Activated naive CD4-positive, alpha-beta T cell treated with anti-CD3 and anti-CD28 coated beads for 36 hours (primary cell): ENCODE measurements around the gene CPHXL2. TPM values are rescaled to one million over a fixed set of nuclear protein-coding genes. Genes with fewer than 3 reads are reported as not detected.

Experiments
- CTCF ChIA-PET: fragments of 350-600 bp; sonication (Branson Sonifier 250); formaldehyde crosslinking; loops from one replicate; lab custom pipeline; 2021; ENCODE audit warnings: antibody characterized with exemption; lab: Charles Lee
- DNase-seq: peaks from one replicate; pipeline ENCODE4 v3.0.0-alpha.2; 2020
- H3K27ac Mint-ChIP-seq: one replicate; pipeline ENCODE4 v1.8.0; 2021; ENCODE audit warnings: mild to moderate bottlenecking, mixed read lengths
- H3K27me3 Mint-ChIP-seq: one replicate; pipeline ENCODE4 v1.8.0; 2021; ENCODE audit warnings: low read depth, mixed read lengths
- H3K36me3 Mint-ChIP-seq: one replicate; pipeline ENCODE4 v1.8.0; 2021; ENCODE audit warnings: low read depth, mixed read lengths
- H3K4me1 Mint-ChIP-seq: one replicate; pipeline ENCODE4 v1.8.0; 2021; ENCODE audit warnings: low read depth, mixed read lengths
- H3K4me3 Mint-ChIP-seq: one replicate; pipeline ENCODE4 v1.8.0; 2021; ENCODE audit warnings: mild to moderate bottlenecking, moderate library complexity, mixed read lengths
- H3K9me3 Mint-ChIP-seq: one replicate; pipeline ENCODE4 v1.8.0; 2021; ENCODE audit warnings: mixed read lengths
- intact Hi-C: fragments of 100-400 bp; cut with micrococcal nuclease; formaldehyde crosslinking; loops from one replicate; pipeline ENCODE4 v1.15.1; 2023
- total RNA-seq, 2 experiments: library from RNA; stranded (reverse); gene quantifications; one replicate each; pipeline ENCODE4 v1.2.3, GENCODE V29; 2021

The CPHXL2 gene
- total RNA-seq, 2 experiments from 2014 or later = not detected

DNA sequence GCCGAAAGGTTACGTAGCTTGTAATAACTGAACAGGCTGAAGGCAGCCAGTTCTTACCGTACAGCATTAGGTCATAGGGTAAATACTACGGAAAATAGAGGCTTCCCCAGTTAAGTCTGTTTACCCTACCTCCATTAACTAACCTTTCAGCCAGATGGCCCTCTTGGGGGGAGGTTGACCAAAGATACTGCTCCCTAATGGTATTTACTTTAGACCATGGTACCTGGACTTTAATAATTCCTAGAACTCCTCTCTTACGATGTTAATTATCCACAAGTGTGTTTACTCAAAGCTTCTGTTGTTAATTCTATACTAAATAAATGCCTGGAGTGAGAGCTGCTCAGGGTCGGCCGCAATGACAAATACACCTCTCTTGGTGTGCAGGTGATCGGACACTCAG, 44.0 kb downstream of the CPHXL2 start:
- H3K27ac Mint-ChIP-seq = no peak overlapping the region
- CTCF ChIA-PET = interaction anchor here (0.6 to 0.9 kb wide), 3 partner anchors 8 to 184 kb away, joined by 3 read pairs; no protein-coding TSS in a partner anchor
- H3K9me3 Mint-ChIP-seq = no peaks in the 10 kb centered on the region
- no peak overlapping the region for H3K4me3 Mint-ChIP-seq
- H3K27me3 Mint-ChIP-seq = no peaks in the 10 kb centered on the region
- DNase-seq = no peak
- intact Hi-C loops = no loop called here
- H3K36me3 Mint-ChIP-seq = peaks cover 61% of the 10 kb centered on the region
- H3K4me1 Mint-ChIP-seq = peaks cover 24% of the 10 kb centered on the region

DNA sequence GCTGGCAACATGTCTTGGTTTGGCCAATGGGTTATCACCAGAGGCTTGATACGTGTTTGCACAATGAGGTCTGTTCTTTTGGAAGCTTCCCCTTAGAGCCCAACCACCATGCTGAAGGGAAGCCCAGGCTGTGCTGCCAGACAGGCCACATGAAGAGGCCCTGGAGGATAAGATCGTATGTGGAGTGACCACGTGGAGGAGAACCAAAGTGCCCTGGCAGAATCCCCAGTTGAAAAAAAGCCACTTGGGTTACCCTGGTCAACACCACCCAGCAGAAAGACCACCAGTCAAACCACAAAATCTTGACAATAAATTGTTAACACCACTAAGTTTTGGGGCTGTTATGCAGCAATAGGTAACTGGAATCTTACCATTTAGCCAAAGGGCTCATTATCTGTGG, 46.8 kb downstream of the CPHXL2 start:
- H3K4me3 Mint-ChIP-seq = no peak overlapping the region
- peaks cover 25% of the 10 kb centered on the region for H3K4me1 Mint-ChIP-seq
- no peak overlapping the region for H3K27ac Mint-ChIP-seq
- CTCF ChIA-PET = interaction anchor here (0.8 to 1.3 kb wide), 2 partner anchors 9 to 13 kb away, joined by 3 read pairs; no protein-coding TSS in a partner anchor
- H3K36me3 Mint-ChIP-seq = peaks cover 62% of the 10 kb centered on the region
- DNase-seq = no peak
- no peaks in the 10 kb centered on the region for H3K9me3 Mint-ChIP-seq
- intact Hi-C loops = no loop called here
- no peaks in the 10 kb centered on the region for H3K27me3 Mint-ChIP-seq

- DNase-seq = no peak
- H3K4me3 Mint-ChIP-seq = no peak overlapping the region
- no peaks in the 10 kb centered on the region for H3K9me3 Mint-ChIP-seq
- peak overlapping the region; percentile 77 for H3K27ac Mint-ChIP-seq
- H3K36me3 Mint-ChIP-seq = peaks cover 61% of the 10 kb centered on the region
- CTCF ChIA-PET = interaction anchor here (1.3 kb wide), 1 partner anchor 8 kb away, joined by 3 read pairs; no protein-coding TSS in a partner anchor
- peaks cover 27% of the 10 kb centered on the region for H3K4me1 Mint-ChIP-seq
- H3K27me3 Mint-ChIP-seq = no peaks in the 10 kb centered on the region
- intact Hi-C loops = loop anchor here (10.0 kb wide), 1 partner anchor 924 kb away; the partner anchor contains the start of gene MLKL
Measured at GRCh38 chr16:75629132-75629531, 47.7 kb downstream of the CPHXL2 start.

DNA sequence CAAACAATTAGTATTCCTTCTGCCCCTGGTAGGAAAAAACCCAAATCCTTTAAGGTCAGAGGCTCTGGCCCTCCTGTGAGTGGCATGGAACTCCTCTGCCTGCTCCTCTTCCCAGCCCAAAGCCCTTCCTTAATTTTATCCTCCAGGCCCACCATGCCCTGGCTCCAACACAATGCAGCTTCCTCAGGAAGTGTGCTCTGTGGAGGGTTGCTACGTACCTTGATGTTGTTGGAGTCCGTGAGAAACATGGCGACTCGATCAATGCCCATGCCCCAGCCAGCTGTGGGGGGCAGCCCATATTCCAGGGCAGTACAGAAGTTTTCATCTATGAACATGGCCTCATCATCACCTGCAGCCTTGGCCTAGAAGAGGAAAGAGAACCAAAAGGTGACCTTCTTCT, 48.5 kb downstream of the CPHXL2 start:
- CTCF ChIA-PET = no interaction called here
- Mint-ChIP-seq H3K4me1 (peaks cover 27% of the 10 kb centered on the region), H3K27me3 (no peaks in the 10 kb centered on the region), H3K9me3 (no peaks in the 10 kb centered on the region), H3K36me3 (peaks cover 55% of the 10 kb centered on the region), H3K4me3 (no peak overlapping the region), H3K27ac (peak overlapping the region; percentile 69)
- DNase-seq = no peak
- intact Hi-C loops = loop anchor here (10.0 kb wide), 1 partner anchor 924 kb away; the partner anchor contains the start of gene MLKL

DNA sequence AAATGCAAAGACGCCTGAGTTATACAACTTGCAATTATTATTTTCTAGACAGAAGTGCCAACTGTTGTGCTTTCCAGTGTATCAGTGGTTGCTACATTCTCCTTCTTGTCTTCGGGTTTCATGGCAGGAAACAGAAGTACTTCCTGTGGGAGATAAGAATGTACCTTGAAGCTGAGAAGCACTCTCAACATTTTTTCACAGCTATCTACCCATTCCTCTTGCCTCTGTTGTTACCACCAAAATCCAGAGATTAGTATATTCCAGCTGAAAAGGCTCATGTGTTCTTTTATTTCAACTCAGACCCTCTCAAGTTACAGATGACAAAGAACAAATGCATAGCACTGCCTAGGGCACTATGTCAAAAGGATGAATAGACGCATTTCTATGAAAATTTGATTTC, 49.0 kb downstream of the CPHXL2 start:
- H3K4me3 Mint-ChIP-seq = no peak overlapping the region
- no peak for DNase-seq
- intact Hi-C loops = loop anchor here (10.0 kb wide), 1 partner anchor 923 kb away; the partner anchor contains the start of gene MLKL
- H3K4me1 Mint-ChIP-seq = peaks cover 27% of the 10 kb centered on the region
- H3K27ac Mint-ChIP-seq = peak overlapping the region; percentile 69
- H3K9me3 Mint-ChIP-seq = no peaks in the 10 kb centered on the region
- CTCF ChIA-PET = no interaction called here
- peaks cover 53% of the 10 kb centered on the region for H3K36me3 Mint-ChIP-seq
- H3K27me3 Mint-ChIP-seq = no peaks in the 10 kb centered on the region

DNA sequence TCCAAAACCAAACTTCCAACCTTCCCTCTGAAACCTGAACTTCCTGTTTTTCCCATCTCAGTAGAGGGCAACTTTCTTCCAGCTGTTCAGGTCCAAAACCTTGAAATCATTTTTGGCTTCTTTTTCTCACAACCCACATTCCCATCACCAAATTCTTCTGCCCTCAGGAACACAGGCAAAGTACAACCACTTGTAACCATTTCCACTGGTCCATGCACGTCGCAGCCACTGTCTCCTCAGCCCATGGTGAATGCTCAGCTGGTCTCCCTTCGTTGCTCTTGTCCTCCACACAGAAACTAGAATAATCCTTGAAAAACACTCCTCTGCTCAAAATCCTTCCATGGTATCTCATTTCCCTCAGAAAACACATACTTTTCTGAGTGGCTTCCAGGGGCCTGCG, 50.0 kb downstream of the CPHXL2 start:
- Mint-ChIP-seq H3K27ac (peak overlapping the region; percentile 39), H3K4me3 (no peak overlapping the region), H3K9me3 (no peaks in the 10 kb centered on the region), H3K36me3 (peaks cover 52% of the 10 kb centered on the region), H3K4me1 (peaks cover 32% of the 10 kb centered on the region), H3K27me3 (no peaks in the 10 kb centered on the region)
- CTCF ChIA-PET = no interaction called here
- intact Hi-C loops = loop anchor here (10.0 kb wide), 1 partner anchor 922 kb away; the partner anchor contains the start of gene MLKL
- no peak for DNase-seq

GRCh38 chr16:75624921-75625334, 51.9 kb downstream of the CPHXL2 start:
- Mint-ChIP-seq H3K4me3 (no peak overlapping the region), H3K27me3 (no peaks in the 10 kb centered on the region)

DNA sequence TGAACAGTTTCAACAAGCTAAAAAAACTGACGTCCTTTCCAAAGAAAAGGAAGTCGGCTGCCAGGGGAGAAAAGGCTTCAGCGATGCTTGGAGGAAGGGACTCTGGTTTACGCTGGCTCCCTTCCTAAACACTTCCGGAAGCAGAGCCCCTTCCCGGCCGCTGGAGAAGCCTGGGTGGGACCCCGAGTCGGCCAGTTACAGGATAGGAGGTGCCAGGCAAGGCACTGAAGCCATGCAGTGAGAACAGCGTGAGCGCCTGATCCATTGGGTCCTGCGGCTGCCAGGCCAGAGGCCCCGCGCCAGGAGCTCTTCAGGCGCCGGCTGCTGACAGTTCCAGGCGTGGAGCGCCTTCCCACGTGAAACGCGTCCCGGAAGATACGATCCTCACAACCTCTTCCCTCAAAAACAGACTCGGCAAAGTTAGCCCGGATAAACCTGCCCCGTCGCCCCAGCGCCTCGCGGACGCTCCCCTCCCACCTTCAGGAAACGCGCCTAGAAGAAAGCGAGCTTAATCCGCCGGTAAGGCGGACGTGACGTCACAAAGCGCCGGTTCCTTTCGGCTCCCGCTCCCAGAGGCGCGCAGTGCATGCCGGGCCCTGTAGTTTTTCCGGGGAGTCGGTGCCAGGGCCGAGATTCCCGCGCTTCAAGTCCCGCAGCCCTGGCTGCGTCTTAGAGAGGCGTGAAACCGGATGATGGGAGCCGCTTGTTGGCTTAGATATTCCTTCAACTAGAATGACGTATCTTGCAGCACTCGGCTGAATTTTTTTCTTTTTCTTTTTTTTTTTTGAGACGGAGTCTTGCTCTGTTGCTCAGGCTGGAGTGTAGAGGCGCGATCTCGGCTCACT, 53.8 kb downstream of the CPHXL2 start, which contains the start of gene ADAT1:
Gene ADAT1, minus strand, starts transcription at position 521 of the 845 bp plus-strand sequence. CDS start 2,482 bp downstream, outside the sequence.
- CTCF ChIA-PET = interaction anchor here (0.8 to 2.8 kb wide), 7 partner anchors 22 to 424 kb away, joined by 3 to 12 read pairs (median 4); partner anchors contain the start of genes GABARAPL2, KARS1 and TERF2IP
- Mint-ChIP-seq H3K4me3 (peak within 1 kb of the TSS; percentile 95), H3K36me3 (peaks cover 45% of the 10 kb centered on the region), H3K4me1 (peaks cover 39% of the 10 kb centered on the region), H3K9me3 (no peaks in the 10 kb centered on the region), H3K27me3 (no peaks in the 10 kb centered on the region), H3K27ac (peak within 1 kb of the TSS; percentile 95)
- intact Hi-C loops = loop anchor here (1.0 to 10.0 kb wide), 13 partner anchors 24 to 1567 kb away; partner anchors contain the start of genes CFDP1, KARS1, MLKL and PSMD7
- DNase-seq = peak; percentile 99

More at GRCh38 chr16:75624921-75625334, 51.9 kb downstream of the CPHXL2 start:
- H3K27ac Mint-ChIP-seq = no peak overlapping the region
- DNase-seq = no peak
- intact Hi-C loops = loop anchor here (10.0 kb wide), 1 partner anchor 920 kb away; the partner anchor contains the start of gene MLKL
- CTCF ChIA-PET = no interaction called here
- peaks cover 49% of the 10 kb centered on the region for H3K4me1 Mint-ChIP-seq
- no peaks in the 10 kb centered on the region for H3K9me3 Mint-ChIP-seq
- peaks cover 51% of the 10 kb centered on the region for H3K36me3 Mint-ChIP-seq

DNA sequence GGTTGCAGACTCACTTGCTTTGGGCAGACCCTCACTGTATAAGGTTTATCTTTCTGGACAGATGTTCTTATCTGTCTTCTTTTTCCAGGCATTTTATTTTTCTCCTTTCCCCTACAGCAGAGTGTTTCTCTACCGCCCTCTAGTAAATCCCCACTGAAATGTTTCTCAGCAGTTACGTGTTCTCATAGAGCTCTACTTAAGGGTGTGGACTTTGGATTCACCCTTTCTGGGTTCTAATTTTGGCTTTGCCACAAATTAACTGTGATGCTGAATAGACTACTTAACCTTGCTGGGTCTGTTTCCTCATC, 55.7 kb downstream of the CPHXL2 start:
- Mint-ChIP-seq H3K27ac (peak overlapping the region; percentile 95), H3K27me3 (no peaks in the 10 kb centered on the region)

DNA sequence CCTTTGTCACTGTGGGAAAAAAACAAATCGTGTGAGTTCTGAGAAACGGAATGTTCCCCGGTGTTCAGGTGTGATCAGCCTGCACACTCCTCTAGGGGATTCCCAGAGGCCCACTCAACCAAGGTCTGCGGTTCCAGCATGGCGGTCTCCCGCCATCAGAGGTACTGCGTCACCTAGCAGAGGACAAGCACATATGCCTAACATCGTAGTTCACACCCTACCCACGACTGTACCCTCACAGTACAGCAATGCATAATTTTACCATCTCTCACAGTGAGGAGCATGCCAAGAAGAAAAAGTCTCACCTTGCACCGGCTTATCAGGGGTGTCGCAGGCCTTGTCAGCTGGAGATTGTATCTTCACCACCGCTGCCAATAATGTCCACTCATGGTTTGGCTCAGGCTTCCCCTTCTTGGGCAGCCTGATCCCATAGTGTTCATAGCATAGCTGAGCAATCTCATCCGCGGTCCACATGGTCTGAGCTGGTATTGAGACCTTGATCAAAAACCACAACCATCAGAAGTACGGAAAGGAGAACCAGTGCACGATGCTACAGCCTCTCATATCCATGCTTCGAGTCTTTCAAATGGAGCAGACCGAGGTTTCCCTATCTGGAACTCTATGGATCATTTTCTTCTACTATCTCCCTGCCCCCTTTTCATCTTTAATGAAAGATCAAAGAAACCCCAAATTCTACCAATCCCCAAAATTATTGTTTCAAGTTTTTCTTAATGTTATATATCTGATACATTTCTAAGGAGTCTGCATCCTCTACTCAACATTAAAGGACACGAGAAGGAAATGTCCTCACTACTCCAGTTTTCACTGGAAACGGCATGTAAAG, 56.3 kb downstream of the CPHXL2 start:
- intact Hi-C loops = loop anchor here (1.0 to 10.0 kb wide), 2 partner anchors 421 to 916 kb away; partner anchors contain the start of gene MLKL
- DNase-seq = no peak
- H3K4me1 Mint-ChIP-seq = peaks cover 42% of the 10 kb centered on the region
- CTCF ChIA-PET = interaction anchor here (0.6 to 2.8 kb wide), 6 partner anchors 8 to 1009 kb away, joined by 3 to 12 read pairs (median 4); partner anchors contain the start of gene GABARAPL2
- peaks cover 39% of the 10 kb centered on the region for H3K36me3 Mint-ChIP-seq
- H3K4me3 Mint-ChIP-seq = no peak overlapping the region
- H3K27me3 Mint-ChIP-seq = no peaks in the 10 kb centered on the region
- H3K27ac Mint-ChIP-seq = no peak overlapping the region
- H3K9me3 Mint-ChIP-seq = no peaks in the 10 kb centered on the region

More for the DNA sequence above, 55.7 kb downstream of the CPHXL2 start:
- DNase-seq = no peak
- Mint-ChIP-seq H3K36me3 (peaks cover 39% of the 10 kb centered on the region), H3K4me1 (peaks cover 42% of the 10 kb centered on the region), H3K4me3 (peak overlapping the region; percentile 95), H3K9me3 (no peaks in the 10 kb centered on the region)
- CTCF ChIA-PET = interaction anchor here (0.7 to 2.8 kb wide), 13 partner anchors 9 to 422 kb away, joined by 3 to 12 read pairs (median 5); partner anchors contain the start of genes GABARAPL2, KARS1 and TERF2IP
- intact Hi-C loops = loop anchor here (1.0 to 10.0 kb wide), 2 partner anchors 422 to 916 kb away; partner anchors contain the start of gene MLKL

DNA sequence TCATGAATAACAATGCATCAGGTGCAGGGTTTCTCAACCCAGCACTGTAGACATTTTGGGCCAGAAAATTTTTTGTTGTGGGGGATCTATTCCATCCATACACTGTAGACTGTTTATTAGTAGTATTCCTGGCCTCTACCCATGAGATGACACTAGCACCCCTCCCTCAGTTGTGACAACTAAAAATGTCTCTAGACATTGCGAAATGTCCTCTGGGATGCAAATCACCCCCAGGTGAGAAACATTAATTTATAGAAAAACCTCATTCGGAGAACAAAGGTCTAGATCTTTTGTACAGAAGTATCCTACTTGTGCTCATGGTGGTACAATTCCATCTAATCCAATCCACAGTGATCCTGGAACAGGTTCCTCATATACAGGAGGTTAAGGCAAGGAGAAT, 58.0 kb downstream of the CPHXL2 start:
- H3K9me3 Mint-ChIP-seq = no peaks in the 10 kb centered on the region
- peaks cover 40% of the 10 kb centered on the region for H3K4me1 Mint-ChIP-seq
- H3K36me3 Mint-ChIP-seq = peaks cover 49% of the 10 kb centered on the region
- intact Hi-C loops = no loop called here
- no peak overlapping the region for H3K4me3 Mint-ChIP-seq
- no peaks in the 10 kb centered on the region for H3K27me3 Mint-ChIP-seq
- no peak overlapping the region for H3K27ac Mint-ChIP-seq
- no peak for DNase-seq
- CTCF ChIA-PET = interaction anchor here (1.1 to 1.6 kb wide), 3 partner anchors 12 to 146 kb away, joined by 4 to 5 read pairs (median 4); no protein-coding TSS in a partner anchor
